Uterus (tissue), 4 donors: ENCODE results near the gene NLGN2. TPM values are rescaled to one million over a fixed set of nuclear protein-coding genes. Genes with fewer than 3 reads are reported as not detected.

Experiments used
- DNase-seq, 2 donors: peaks; one replicate each; pipeline ENCODE4 v3.0.0-alpha.2; 2019 to 2020
- H3K27ac ChIP-seq, 2 donors: fragments of 200-600 bp; sonication (generic); 1 replicate in 1 of 2; 2 replicates in 1 of 2; pipeline ENCODE4 v1.5.1; 2016 to 2018
- H3K27me3 ChIP-seq, 2 donors: fragments of 200-600 bp; sonication (generic); one replicate each; pipeline ENCODE4 v1.5.1; 2018 to 2019; ENCODE audit warnings: control low read depth in 1 of 2
- H3K36me3 ChIP-seq, 2 donors: fragments of 200-600 bp; sonication (generic); one replicate each; pipeline ENCODE4 v1.5.1; 2019; ENCODE audit warnings: control low read depth in 1 of 2
- H3K4me1 ChIP-seq, 2 donors: fragments of 200-600 bp; sonication (generic); one replicate each; pipeline ENCODE4 v1.5.1; 2018 to 2019; ENCODE audit warnings: control low read depth in 1 of 2
- H3K4me3 ChIP-seq, 2 donors: fragments of 200-600 bp; sonication (generic); 1 replicate in 1 of 2; 2 replicates in 1 of 2; pipeline ENCODE4 v1.5.1; 2018 to 2019; ENCODE audit warnings: mild to moderate bottlenecking in 1 of 2
- H3K9me3 ChIP-seq, 2 donors: fragments of 200-600 bp; sonication (generic); one replicate each; pipeline ENCODE4 v1.5.1; 2019; ENCODE audit warnings: control low read depth in 1 of 2
- POLR2A ChIP-seq, 2 donors: fragments of 450-650 bp; IDR thresholded peaks; one replicate each; pipeline ENCODE4 v1.6.1; 2016; ENCODE audit warnings: antibody characterized with exemption in 2 of 2, mild to moderate bottlenecking in 1 of 2, moderate library complexity in 1 of 2
- intact Hi-C: fragments of 100-400 bp; cut with DNase I; formaldehyde crosslinking; loops from one replicate; pipeline ENCODE4 v1.15.1; 2023; ENCODE audit warnings: low total_unique reads
- total RNA-seq, 4 donors: library from RNA; depleted of rRNA in 3 of 4; stranded (reverse); fragments of >200 nt in 3 of 4; gene quantifications; one replicate each; pipeline versions ENCODE4 v1.1.0 to v1.2.4, GENCODE V29; 2014 to 2023
- TF ChIP-seq, protein P1 (sequence below), 4 experiments: fragments of 200-600 bp in 2 of 4; fragments of 450-650 bp in 2 of 4; sonication (generic) in 2 of 4; IDR thresholded peaks; one replicate each; pipeline ENCODE4 v1.5.1; 2016 to 2019; ENCODE audit warnings: antibody characterized with exemption in 4 of 4, mild to moderate bottlenecking in 2 of 4, moderate library complexity in 1 of 4
- donor health status: DM: yes; HTN: yes; CAD: no.

NLGN2 gene
- total RNA-seq, 4 donors from 2014 or later: 14.2 to 81.9 (median 19.7) TPM

DNA sequence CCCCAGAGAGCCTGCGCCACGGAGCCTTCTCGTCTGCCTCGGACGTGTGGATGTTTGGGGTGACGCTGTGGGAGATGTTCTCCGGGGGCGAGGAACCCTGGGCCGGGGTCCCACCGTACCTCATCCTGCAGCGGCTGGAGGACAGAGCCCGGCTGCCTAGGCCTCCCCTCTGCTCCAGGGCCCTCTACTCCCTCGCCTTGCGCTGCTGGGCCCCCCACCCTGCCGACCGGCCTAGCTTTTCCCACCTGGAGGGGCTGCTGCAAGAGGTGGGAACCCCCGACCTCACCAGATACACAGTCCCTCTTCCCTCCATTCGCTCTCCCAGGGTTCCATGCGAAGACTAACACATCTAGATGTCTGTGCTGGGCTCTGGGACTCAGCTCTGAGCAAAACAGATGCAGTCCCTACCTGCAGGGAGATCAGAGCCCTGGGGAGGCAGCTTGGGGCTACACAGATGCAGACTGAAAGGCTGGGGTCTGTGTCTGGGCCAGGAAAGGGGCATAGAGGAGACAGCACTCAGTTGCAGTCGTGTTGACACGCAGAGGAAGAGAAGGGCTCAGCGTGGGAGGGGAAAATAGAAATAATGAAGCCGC lies 23.1 kb upstream of the NLGN2 start:
- no peak for TF ChIP-seq POLR2A (IDR thresholded peaks at IDR 0.05)
- TF ChIP-seq, protein P1, sequence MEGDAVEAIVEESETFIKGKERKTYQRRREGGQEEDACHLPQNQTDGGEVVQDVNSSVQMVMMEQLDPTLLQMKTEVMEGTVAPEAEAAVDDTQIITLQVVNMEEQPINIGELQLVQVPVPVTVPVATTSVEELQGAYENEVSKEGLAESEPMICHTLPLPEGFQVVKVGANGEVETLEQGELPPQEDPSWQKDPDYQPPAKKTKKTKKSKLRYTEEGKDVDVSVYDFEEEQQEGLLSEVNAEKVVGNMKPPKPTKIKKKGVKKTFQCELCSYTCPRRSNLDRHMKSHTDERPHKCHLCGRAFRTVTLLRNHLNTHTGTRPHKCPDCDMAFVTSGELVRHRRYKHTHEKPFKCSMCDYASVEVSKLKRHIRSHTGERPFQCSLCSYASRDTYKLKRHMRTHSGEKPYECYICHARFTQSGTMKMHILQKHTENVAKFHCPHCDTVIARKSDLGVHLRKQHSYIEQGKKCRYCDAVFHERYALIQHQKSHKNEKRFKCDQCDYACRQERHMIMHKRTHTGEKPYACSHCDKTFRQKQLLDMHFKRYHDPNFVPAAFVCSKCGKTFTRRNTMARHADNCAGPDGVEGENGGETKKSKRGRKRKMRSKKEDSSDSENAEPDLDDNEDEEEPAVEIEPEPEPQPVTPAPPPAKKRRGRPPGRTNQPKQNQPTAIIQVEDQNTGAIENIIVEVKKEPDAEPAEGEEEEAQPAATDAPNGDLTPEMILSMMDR (IDR thresholded peaks at IDR 0.05): no peak
- DNase-seq: no peak
- Histone ChIP-seq H3K9me3 (no peaks in the 10 kb centered on the region), H3K36me3 (no peaks in the 10 kb centered on the region), H3K27me3 (no peaks in the 10 kb centered on the region), H3K4me3 (peak overlapping the region; percentile 17 to 32), H3K4me1 (peaks cover 0 to 11% of the 10 kb centered on the region in 2 donors), H3K27ac (peak overlapping the region in 1 of 2 donors; percentile 49)
- intact Hi-C loops: no loop called here

DNA sequence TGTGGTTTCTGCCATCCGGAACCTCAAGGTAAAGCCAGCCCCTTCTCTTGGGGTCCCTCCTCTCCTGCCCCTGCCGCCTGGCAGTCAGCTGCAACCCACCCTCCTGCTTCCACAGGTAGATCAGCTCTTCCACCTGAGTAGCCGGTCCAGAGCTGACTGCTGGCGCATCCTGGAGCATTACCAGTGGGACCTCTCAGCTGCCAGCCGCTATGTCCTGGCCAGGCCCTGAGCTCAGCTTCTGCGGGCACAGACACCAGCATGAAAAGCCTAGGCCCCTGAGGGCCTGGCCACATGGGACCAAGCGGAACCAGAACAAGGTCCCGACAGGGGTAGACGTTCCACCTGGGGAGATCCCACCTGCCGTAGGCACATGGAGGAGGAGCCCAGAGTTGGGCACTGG lies 18.8 kb upstream of the NLGN2 start:
- Histone ChIP-seq H3K9me3 (no peaks in the 10 kb centered on the region), H3K4me1 (peaks cover 0 to 17% of the 10 kb centered on the region in 2 donors), H3K27ac (no peak overlapping the region), H3K27me3 (no peaks in the 10 kb centered on the region), H3K4me3 (no peak overlapping the region), H3K36me3 (no peaks in the 10 kb centered on the region)
- intact Hi-C loops: no loop called here
- DNase-seq: no peak
- no peak for TF ChIP-seq POLR2A (IDR thresholded peaks at IDR 0.05)
- TF ChIP-seq, protein P1 (IDR thresholded peaks at IDR 0.05): no peak

DNA sequence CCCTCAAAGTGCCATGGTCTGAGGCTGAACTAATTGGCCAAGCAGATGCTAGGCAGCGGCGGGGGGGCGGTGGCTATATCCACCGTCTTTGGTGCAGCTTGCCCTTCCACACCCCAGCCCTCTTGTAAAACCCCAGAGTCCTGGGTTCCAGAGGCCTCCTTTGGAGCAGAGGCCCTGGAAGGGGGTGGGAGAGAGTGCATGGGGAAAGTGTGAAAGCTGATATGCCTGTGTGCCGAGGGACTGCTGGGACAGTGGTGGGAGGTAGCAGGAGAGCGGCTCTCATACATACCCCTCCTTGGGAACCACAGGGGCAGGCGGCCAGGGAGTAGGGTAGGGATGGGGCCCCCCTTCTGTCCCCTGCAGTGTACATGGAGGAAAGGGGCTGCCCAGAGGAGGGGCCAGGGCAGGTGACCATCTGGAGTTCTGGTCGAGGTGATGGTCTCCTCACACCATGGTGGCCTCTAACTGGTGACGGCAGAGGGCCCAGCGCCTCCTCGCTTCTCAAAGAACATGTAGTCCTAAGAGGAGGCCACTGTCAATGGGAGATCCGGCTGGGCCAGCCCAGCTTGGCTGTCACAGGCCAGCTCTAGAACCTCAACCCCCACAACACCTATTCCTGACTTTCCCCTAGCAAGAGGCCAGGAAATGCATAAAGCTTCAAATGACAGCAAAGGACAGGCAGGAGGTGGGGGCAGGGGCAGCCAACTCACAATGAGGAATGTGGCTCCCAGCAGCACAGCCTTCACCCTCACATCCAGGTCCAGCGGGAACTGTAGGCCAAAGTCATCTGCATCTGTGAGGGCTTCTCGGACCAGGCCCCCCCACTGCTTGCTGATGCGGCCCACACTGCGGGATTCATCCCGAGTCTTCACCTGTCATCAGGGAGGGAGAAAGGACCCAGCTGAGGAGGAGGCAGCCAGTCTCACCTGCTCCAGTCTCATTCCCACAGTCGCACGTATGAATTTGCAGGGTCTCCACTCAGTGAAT lies 17.4 kb upstream of the NLGN2 start:
- no peak for DNase-seq
- Histone ChIP-seq H3K27me3 (no peaks in the 10 kb centered on the region), H3K4me1 (peaks cover 0 to 10% of the 10 kb centered on the region in 2 donors), H3K27ac (no peak overlapping the region), H3K9me3 (no peaks in the 10 kb centered on the region), H3K4me3 (no peak overlapping the region), H3K36me3 (no peaks in the 10 kb centered on the region)
- no peak for TF ChIP-seq POLR2A (IDR thresholded peaks at IDR 0.05)
- TF ChIP-seq, protein P1 (IDR thresholded peaks at IDR 0.05): no peak
- intact Hi-C loops: no loop called here

DNA sequence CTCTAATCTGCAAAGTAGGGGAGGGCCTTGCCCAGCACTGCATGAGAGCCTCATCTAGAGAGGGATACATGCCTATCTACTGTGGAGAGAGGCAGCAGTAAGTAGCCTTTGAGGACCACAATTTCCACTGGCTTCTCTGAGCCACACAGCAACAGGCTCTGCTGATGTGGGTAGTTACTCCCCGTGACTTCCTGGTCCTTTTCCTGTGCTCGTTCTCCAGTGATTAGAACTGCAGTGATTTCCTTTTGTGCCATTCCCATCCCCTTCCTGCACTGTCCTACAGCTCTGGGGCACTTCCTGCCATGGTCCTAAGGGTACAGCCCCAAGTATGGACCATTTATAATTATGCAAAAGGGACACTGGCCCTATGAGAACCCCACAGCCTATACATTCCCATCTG lies 16.3 kb upstream of the NLGN2 start:
- DNase-seq: no peak
- TF ChIP-seq, protein P1 (IDR thresholded peaks at IDR 0.05): no peak
- TF ChIP-seq POLR2A (IDR thresholded peaks at IDR 0.05): no peak
- Histone ChIP-seq H3K9me3 (no peaks in the 10 kb centered on the region), H3K4me3 (no peak overlapping the region), H3K27ac (no peak overlapping the region), H3K27me3 (no peaks in the 10 kb centered on the region), H3K36me3 (no peaks in the 10 kb centered on the region), H3K4me1 (peaks cover 0 to 10% of the 10 kb centered on the region in 2 donors)
- intact Hi-C loops: no loop called here
